Measurements from ENCODE around the gene DDX25.

GRCh38 chr11:125872138-125872491, 32.2 kb upstream of the DDX25 start:
- no peak for TF ChIP-seq CTCF (IDR thresholded peaks at IDR 0.05)
- TF ChIP-seq POLR2AphosphoS5 (IDR thresholded peaks at IDR 0.05), result no peak
- TF ChIP-seq EP300 (IDR thresholded peaks at IDR 0.05), result no peak
- TF ChIP-seq POLR2A (IDR thresholded peaks at IDR 0.05), result no peak

All from gastroesophageal sphincter (tissue), 3 donors.